Prostate gland (tissue), 2 donors: Measurements from ENCODE around the gene C1QC. TPM values are rescaled to one million over a fixed set of nuclear protein-coding genes. Genes with fewer than 3 reads are reported as not detected.

ENCODE experiments used
- DNase-seq: peaks from one replicate; pipeline ENCODE4 v3.0.0-alpha.2; 2019; ENCODE audit warnings: low spot score
- H3K27ac ChIP-seq, 2 donors: fragments of 200-600 bp; sonication (generic); 2 replicates each; pipeline ENCODE4 v1.5.1; 2017 to 2019
- H3K27me3 ChIP-seq: fragments of 200-600 bp; sonication (generic); replicated peaks from 2 replicates; pipeline ENCODE4 v1.5.1; 2019; ENCODE audit not compliant: insufficient read depth
- H3K36me3 ChIP-seq, 2 donors: fragments of 200-600 bp; sonication (generic); 1 replicate in 1 of 2; 2 replicates in 1 of 2; pipeline versions ENCODE4 v1.5.1 to v1.8.1; 2017 to 2019
- H3K4me1 ChIP-seq: fragments of 200-600 bp; sonication (generic); replicated peaks from 2 replicates; pipeline ENCODE4 v1.5.1; 2019
- H3K4me3 ChIP-seq, 2 donors: fragments of 200-600 bp; sonication (generic); 2 replicates each; pipeline ENCODE4 v1.5.1; 2017 to 2019
- H3K9me3 ChIP-seq: fragments of 200-600 bp; sonication (generic); 2 replicates; pipeline ENCODE4 v1.5.1; 2017
- POLR2A ChIP-seq: fragments of 450-650 bp; IDR thresholded peaks from one replicate; pipeline ENCODE4 v1.6.1; 2016; ENCODE audit warnings: antibody characterized with exemption, mild to moderate bottlenecking
- POLR2AphosphoS5 ChIP-seq: sonication (generic); formaldehyde crosslinking; IDR thresholded peaks from one replicate; pipeline ENCODE4 v1.6.1; 2017; ENCODE audit warnings: antibody characterized with exemption
- WGBS: methylation state at CpG from one replicate; pipeline ENCODE4 v1.1.5; 2018; 5-methylcytosine and 5-hydroxymethylcytosine counted together
- intact Hi-C: fragments of 100-400 bp; cut with DNase I; formaldehyde crosslinking; loops from one replicate; pipeline ENCODE4 v1.14.2; 2022
- total RNA-seq, 2 donors: library from RNA; depleted of rRNA; stranded (reverse); fragments of >200 nt; gene quantifications; one replicate each; pipeline ENCODE4 v1.1.0, GENCODE V29; 2016
- TF ChIP-seq, protein P1 (sequence below), 4 experiments: fragments of 200-600 bp in 2 of 4; fragments of 450-650 bp in 2 of 4; sonication (generic) in 2 of 4; IDR thresholded peaks; 1 replicate in 3 of 4; 2 replicates in 1 of 4; pipeline ENCODE4 v1.5.1; 2016 to 2019; ENCODE audit warnings: antibody characterized with exemption in 4 of 4, mild to moderate bottlenecking in 2 of 4, moderate library complexity in 2 of 4

The C1QC gene
- total RNA-seq, 2 donors from 2014 or later: 54.8 to 76.9 TPM

DNA sequence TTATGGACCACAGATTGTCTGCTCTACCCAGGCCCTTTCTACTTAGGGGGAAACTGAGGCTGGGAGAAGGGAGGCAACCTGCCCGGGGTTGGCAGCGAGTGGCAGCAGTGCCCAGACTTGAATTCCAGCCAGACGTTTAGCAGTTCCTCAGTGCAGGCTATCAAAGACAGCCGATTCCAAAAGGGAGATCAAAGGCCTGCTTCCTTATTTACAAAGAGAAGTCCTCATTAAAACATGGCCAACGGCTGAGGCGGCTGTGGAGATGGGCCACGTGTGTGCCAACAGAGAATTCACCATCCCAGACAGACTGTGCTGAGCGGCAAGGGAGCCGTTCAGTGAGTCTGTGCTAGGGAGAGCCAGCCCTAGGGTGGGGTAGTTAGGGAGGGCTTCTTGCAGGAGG, 37.3 kb downstream of the C1QC start:
- Histone ChIP-seq H3K4me1 (no peaks in the 10 kb centered on the region), H3K27me3 (no peaks in the 10 kb centered on the region), H3K36me3 (no peaks in the 10 kb centered on the region), H3K27ac (no peak overlapping the region), H3K9me3 (no peaks in the 10 kb centered on the region), H3K4me3 (no peak overlapping the region)
- 33% methylated on average over 9 of the region's 9 CpGs for WGBS
- TF ChIP-seq, protein P1, sequence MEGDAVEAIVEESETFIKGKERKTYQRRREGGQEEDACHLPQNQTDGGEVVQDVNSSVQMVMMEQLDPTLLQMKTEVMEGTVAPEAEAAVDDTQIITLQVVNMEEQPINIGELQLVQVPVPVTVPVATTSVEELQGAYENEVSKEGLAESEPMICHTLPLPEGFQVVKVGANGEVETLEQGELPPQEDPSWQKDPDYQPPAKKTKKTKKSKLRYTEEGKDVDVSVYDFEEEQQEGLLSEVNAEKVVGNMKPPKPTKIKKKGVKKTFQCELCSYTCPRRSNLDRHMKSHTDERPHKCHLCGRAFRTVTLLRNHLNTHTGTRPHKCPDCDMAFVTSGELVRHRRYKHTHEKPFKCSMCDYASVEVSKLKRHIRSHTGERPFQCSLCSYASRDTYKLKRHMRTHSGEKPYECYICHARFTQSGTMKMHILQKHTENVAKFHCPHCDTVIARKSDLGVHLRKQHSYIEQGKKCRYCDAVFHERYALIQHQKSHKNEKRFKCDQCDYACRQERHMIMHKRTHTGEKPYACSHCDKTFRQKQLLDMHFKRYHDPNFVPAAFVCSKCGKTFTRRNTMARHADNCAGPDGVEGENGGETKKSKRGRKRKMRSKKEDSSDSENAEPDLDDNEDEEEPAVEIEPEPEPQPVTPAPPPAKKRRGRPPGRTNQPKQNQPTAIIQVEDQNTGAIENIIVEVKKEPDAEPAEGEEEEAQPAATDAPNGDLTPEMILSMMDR (IDR thresholded peaks at IDR 0.05): no peak
- peak; percentile 45 for TF ChIP-seq POLR2AphosphoS5
- intact Hi-C loops: no loop called here
- DNase-seq: peak; percentile 39

- H3K36me3 ChIP-seq: no peaks in the 10 kb centered on the region
- H3K4me1 ChIP-seq: no peaks in the 10 kb centered on the region
- DNase-seq: no peak
- no peaks in the 10 kb centered on the region for H3K27me3 ChIP-seq
- TF ChIP-seq, protein P1 (IDR thresholded peaks at IDR 0.05): no peak
- TF ChIP-seq POLR2AphosphoS5 (no peak), POLR2A (no peak)
- H3K9me3 ChIP-seq: no peaks in the 10 kb centered on the region
- no peak overlapping the region for H3K4me3 ChIP-seq
- WGBS: 72% methylated on average over 15 of the region's 15 CpGs
- H3K27ac ChIP-seq: no peak overlapping the region
- intact Hi-C loops: no loop called here
These were observed 38.3 kb downstream of the C1QC start for GRCh38 chr1:22681556-22682276.

DNA sequence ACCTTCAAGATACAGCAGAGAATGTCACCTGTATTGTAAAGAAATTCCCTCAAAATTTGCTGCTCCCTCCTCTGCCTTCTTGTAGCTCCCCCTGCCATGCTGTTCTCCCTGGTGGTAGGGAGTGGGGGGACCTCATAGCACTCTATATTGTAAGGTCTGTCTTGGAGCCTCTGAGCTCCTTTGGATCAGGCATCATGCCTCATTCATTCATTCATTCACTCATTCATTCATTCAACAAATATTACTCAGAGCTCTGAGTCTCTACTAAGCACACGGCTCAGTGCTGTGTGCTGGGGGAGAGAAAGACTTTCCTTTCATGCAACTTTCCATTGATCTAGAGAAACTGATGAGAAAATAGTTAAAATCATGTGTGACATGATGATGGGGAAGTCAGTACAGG, 40.1 kb downstream of the C1QC start:
- Histone ChIP-seq H3K36me3 (no peaks in the 10 kb centered on the region), H3K27me3 (no peaks in the 10 kb centered on the region), H3K27ac (no peak overlapping the region), H3K4me3 (no peak overlapping the region), H3K4me1 (no peaks in the 10 kb centered on the region), H3K9me3 (no peaks in the 10 kb centered on the region)
- intact Hi-C loops: no loop called here
- WGBS: 92% methylated on average over 1 of the region's 1 CpG
- DNase-seq: no peak
- TF ChIP-seq POLR2A: no peak
- TF ChIP-seq, protein P1 (IDR thresholded peaks at IDR 0.05): no peak
- TF ChIP-seq POLR2AphosphoS5: no peak

DNA sequence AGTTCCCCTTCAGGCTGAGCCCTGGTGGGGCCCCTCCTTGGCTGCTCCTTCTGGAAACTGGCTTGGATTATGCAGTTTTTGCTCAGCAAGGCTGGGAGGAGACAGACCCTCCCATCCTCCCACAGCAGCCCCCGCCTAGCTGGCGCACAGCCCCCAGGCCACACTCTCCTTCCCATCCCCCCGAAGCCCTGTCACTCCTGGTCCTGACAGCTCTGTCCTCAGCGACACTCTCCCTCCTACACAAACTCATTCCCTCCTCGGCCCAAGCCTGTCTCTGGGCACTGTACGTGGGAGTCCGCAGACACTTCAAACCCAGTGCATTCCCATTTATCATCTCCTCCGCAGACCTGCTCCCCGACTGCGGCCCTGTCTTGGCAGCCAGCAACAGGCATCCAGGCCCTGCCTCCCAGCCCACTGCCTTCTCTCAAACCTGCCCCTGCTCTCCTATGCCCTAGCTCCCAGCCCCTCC, 42.2 kb downstream of the C1QC start:
- H3K27me3 ChIP-seq: no peaks in the 10 kb centered on the region
- no peaks in the 10 kb centered on the region for H3K4me1 ChIP-seq
- 45% methylated on average over 10 of the region's 10 CpGs for WGBS
- TF ChIP-seq POLR2AphosphoS5: no peak
- no peak for TF ChIP-seq POLR2A
- TF ChIP-seq, protein P1 (IDR thresholded peaks at IDR 0.05): no peak
- H3K27ac ChIP-seq: no peak overlapping the region
- no peaks in the 10 kb centered on the region for H3K9me3 ChIP-seq
- DNase-seq: no peak
- H3K36me3 ChIP-seq: no peaks in the 10 kb centered on the region
- intact Hi-C loops: no loop called here
- H3K4me3 ChIP-seq: no peak overlapping the region

DNA sequence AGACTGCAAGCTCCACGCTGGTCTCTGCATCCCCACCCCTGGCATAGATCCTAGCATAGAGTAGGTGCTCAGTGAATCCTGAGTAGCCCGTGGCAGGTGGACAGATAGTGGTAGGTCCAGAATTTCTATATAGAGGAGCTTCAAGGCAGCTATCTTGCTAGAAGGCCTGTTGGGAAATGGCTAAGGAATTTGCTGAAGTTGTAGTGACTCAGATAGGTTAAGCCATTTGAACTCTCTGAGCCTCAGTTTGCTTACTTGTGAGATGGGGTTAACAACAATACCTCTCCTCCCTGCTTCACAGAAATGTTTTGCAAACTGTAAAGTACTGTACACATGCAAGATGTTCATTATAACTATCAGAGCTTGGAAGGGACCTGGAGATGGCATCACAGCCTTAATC, 43.8 kb downstream of the C1QC start:
- DNase-seq: no peak
- Histone ChIP-seq H3K4me3 (no peak overlapping the region), H3K27ac (no peak overlapping the region), H3K36me3 (no peaks in the 10 kb centered on the region), H3K9me3 (no peaks in the 10 kb centered on the region), H3K27me3 (no peaks in the 10 kb centered on the region), H3K4me1 (no peaks in the 10 kb centered on the region)
- intact Hi-C loops: no loop called here
- TF ChIP-seq POLR2A (no peak), POLR2AphosphoS5 (no peak)
- TF ChIP-seq, protein P1 (IDR thresholded peaks at IDR 0.05): no peak
- WGBS: 93% methylated on average over 2 of the region's 2 CpGs
